PC-3 (cell line): ENCODE results near the gene AATF. TPM values are rescaled to one million over a fixed set of nuclear protein-coding genes. Genes with fewer than 3 reads are reported as not detected.

ENCODE experiments used
- ATAC-seq: fragments of 200-7000 bp; cut with Tn5 transposase; 2 replicates; pipeline ENCODE4 v1.9.1; 2020; ENCODE audit warnings: mild to moderate bottlenecking, moderate library complexity
- BruUV-seq: library from RNA; stranded (reverse); fragments of 400-500 nt; replicated peaks from 2 replicates; lab custom pipeline; 2021; lab: Mats Ljungman, UMichigan
- CTCF ChIA-PET: fragments of 300-600 bp; sonication (Branson Sonifier 250); formaldehyde crosslinking; loops from one replicate; lab custom pipeline; 2022; ENCODE audit warnings: antibody characterized with exemption; lab: Charles Lee
- POLR2A ChIA-PET: fragments of 300-600 bp; sonication (Branson Sonifier 250); formaldehyde crosslinking; loops from one replicate; lab custom pipeline; 2022; ENCODE audit warnings: antibody characterized with exemption; ENCODE audit not compliant: unreplicated experiment; lab: Charles Lee
- DNase-seq: peaks from one replicate; pipeline ENCODE4 v3.0.0-alpha.2; 2015
- H2AFZ ChIP-seq: fragments of 300-600 bp; sonication (generic); 2 replicates; pipeline ENCODE4 v1.6.0; 2016; ENCODE audit warnings: antibody characterized with exemption, low read length
- H3F3A ChIP-seq: fragments of 300-600 bp; sonication (generic); one replicate; pipeline ENCODE4 v1.6.0; 2017; ENCODE audit warnings: antibody characterized with exemption, low read length, control low read depth, mild to moderate bottlenecking; ENCODE audit not compliant: unreplicated experiment
- H3K27ac ChIP-seq: fragments of 300-600 bp; sonication (generic); 2 replicates; pipeline ENCODE4 v1.5.1; 2016; ENCODE audit warnings: mild to moderate bottlenecking, low read length
- H3K27me3 ChIP-seq: fragments of 300-600 bp; sonication (generic); 2 replicates; pipeline ENCODE4 v1.6.1; 2016; ENCODE audit warnings: low read length, mixed read lengths
- H3K36me3 ChIP-seq: fragments of 300-600 bp; sonication (generic); 2 replicates; pipeline ENCODE4 v1.6.1; 2016; ENCODE audit warnings: low read depth, mixed run types, low read length, mixed read lengths
- H3K4me1 ChIP-seq: fragments of 300-600 bp; sonication (generic); 2 replicates; pipeline ENCODE4 v1.5.1; 2016; ENCODE audit warnings: low read length; ENCODE audit not compliant: insufficient read depth
- H3K4me2 ChIP-seq: fragments of 300-600 bp; sonication (generic); 2 replicates; pipeline ENCODE4 v1.6.0; 2016; ENCODE audit warnings: low read length
- H3K4me3 ChIP-seq: fragments of 300-600 bp; sonication (generic); 2 replicates; pipeline ENCODE4 v1.5.1; 2016; ENCODE audit warnings: mild to moderate bottlenecking, low read length, mixed read lengths
- H3K79me2 ChIP-seq: fragments of 300-600 bp; sonication (generic); 2 replicates; pipeline ENCODE4 v1.6.1; 2017; ENCODE audit warnings: low read length, mixed read lengths
- H3K9ac ChIP-seq: fragments of 300-600 bp; sonication (generic); 2 replicates; pipeline ENCODE4 v1.6.0; 2016; ENCODE audit warnings: mild to moderate bottlenecking, low read length
- H3K9me2 ChIP-seq: fragments of 300-600 bp; sonication (generic); replicated peaks from 2 replicates; pipeline ENCODE4 v1.6.1; 2016; ENCODE audit warnings: mixed run types, low read length, mixed read lengths
- H3K9me3 ChIP-seq: fragments of 300-600 bp; sonication (generic); 2 replicates; pipeline ENCODE4 v1.6.1; 2016; ENCODE audit warnings: low read length, mixed read lengths
- H4K20me1 ChIP-seq: fragments of 300-600 bp; sonication (generic); 2 replicates; pipeline ENCODE4 v1.6.1; 2016; ENCODE audit warnings: low read length, mixed read lengths
- CTCF ChIP-seq: fragments of 300-600 bp; sonication (generic); conservative IDR thresholded peaks from 2 replicates; pipeline ENCODE4 v1.5.1; 2017; ENCODE audit warnings: antibody characterized with exemption, low read depth, mild to moderate bottlenecking, low read length
- EZH2 ChIP-seq: fragments of 300-600 bp; sonication (generic); IDR thresholded peaks from one replicate; pipeline ENCODE4 v1.6.1; 2017; ENCODE audit warnings: antibody characterized with exemption, mild to moderate bottlenecking, low read length; ENCODE audit not compliant: unreplicated experiment
- EZH2phosphoT487 ChIP-seq: fragments of 300-600 bp; sonication (generic); IDR thresholded peaks from 2 replicates; pipeline ENCODE4 v1.6.1; 2018; ENCODE audit warnings: mild to moderate bottlenecking, antibody characterized with exemption, low read length, borderline replicate concordance
- intact Hi-C: fragments of 100-400 bp; cut with micrococcal nuclease; formaldehyde crosslinking; loops from 2 replicates; pipeline ENCODE4 v1.9.0; 2023
- total RNA-seq: library from RNA; depleted of rRNA; stranded (reverse); fragments of >200 nt; gene quantifications from 2 replicates; pipeline ENCODE4 v1.2.3, GENCODE V29; 2014

The AATF gene
- total RNA-seq, 1 experiment from 2014 or later: 25.5 TPM

GRCh38 chr17:37079065-37079708 is 130.4 kb downstream of the AATF start:
- TF ChIP-seq CTCF: no peak
- TF ChIP-seq EZH2: no peak
- Histone ChIP-seq H3K9ac (no peak overlapping the region), H4K20me1 (no peaks in the 10 kb centered on the region), H3K4me3 (no peak overlapping the region), H3K4me1 (no peaks in the 10 kb centered on the region), H3K79me2 (no peaks in the 10 kb centered on the region), H3F3A (no peaks in the 10 kb centered on the region), H3K27ac (no peak overlapping the region), H3K9me3 (no peaks in the 10 kb centered on the region), H3K27me3 (no peaks in the 10 kb centered on the region), H3K9me2 (no peaks in the 10 kb centered on the region), H3K36me3 (no peaks in the 10 kb centered on the region), H2AFZ (no peak overlapping the region), H3K4me2 (no peak overlapping the region)
- intact Hi-C loops: no loop called here
- DNase-seq (no peak), ATAC-seq (no peak)
- no TSS peak for BruUV-seq
- ChIA-PET POLR2A (no interaction called here), CTCF (no interaction called here)

GRCh38 chr17:37079735-37080134 is 131.0 kb downstream of the AATF start:
- ChIA-PET CTCF (no interaction called here), POLR2A (no interaction called here)
- Histone ChIP-seq H3K9me3 (no peaks in the 10 kb centered on the region), H3K9ac (no peak overlapping the region), H3K27ac (no peak overlapping the region), H4K20me1 (no peaks in the 10 kb centered on the region), H3K79me2 (no peaks in the 10 kb centered on the region), H3K27me3 (no peaks in the 10 kb centered on the region), H3K4me1 (no peaks in the 10 kb centered on the region), H3K4me2 (no peak overlapping the region), H2AFZ (no peak overlapping the region), H3K9me2 (no peaks in the 10 kb centered on the region), H3K4me3 (no peak overlapping the region), H3K36me3 (no peaks in the 10 kb centered on the region), H3F3A (no peaks in the 10 kb centered on the region)
- TF ChIP-seq CTCF: no peak
- BruUV-seq: no TSS peak
- DNase-seq (no peak), ATAC-seq (no peak)
- intact Hi-C loops: no loop called here

- Histone ChIP-seq H3K27ac (no peak overlapping the region), H3K4me1 (no peaks in the 10 kb centered on the region), H2AFZ (no peak overlapping the region), H3K9ac (no peak overlapping the region), H3K36me3 (peaks cover 4% of the 10 kb centered on the region; the same call in 1 of the 2 replicates), H4K20me1 (no peaks in the 10 kb centered on the region), H3K4me3 (no peak overlapping the region), H3K79me2 (no peaks in the 10 kb centered on the region), H3F3A (no peaks in the 10 kb centered on the region), H3K9me2 (no peaks in the 10 kb centered on the region), H3K27me3 (no peaks in the 10 kb centered on the region), H3K9me3 (no peaks in the 10 kb centered on the region), H3K4me2 (no peak overlapping the region)
- ChIA-PET CTCF (interaction anchor here (0.5 kb wide), 1 partner anchor 33 kb away, joined by 3 read pairs; no protein-coding TSS in a partner anchor), POLR2A (no interaction called here)
- intact Hi-C loops: no loop called here
- ATAC-seq (no peak), DNase-seq (no peak)
- TF ChIP-seq EZH2phosphoT487 (no peak), EZH2 (no peak), CTCF (no peak)
- no TSS peak for BruUV-seq
Measured at GRCh38 chr17:37081287-37081686, 132.5 kb downstream of the AATF start.
